ENCODE measurements around the gene FBXO15. TPM values are rescaled to one million over a fixed set of nuclear protein-coding genes. Genes with fewer than 3 reads are reported as not detected.

The FBXO15 gene
- total and polyA plus RNA-seq, 12 donors, result 0.93 to 8.7 (median 2.8) TPM

- H3K27ac ChIP-seq, result no peak overlapping the region
- peaks cover 17% of the 10 kb centered on the region for H3K27me3 ChIP-seq
- H3K9me3 ChIP-seq (replicated peaks in 1 of 3), result no peaks in the 10 kb centered on the region
- 59 to 82% (median 75%) methylated on average over 1 of the region's 1 CpG for WGBS, 4 donors
- no peak overlapping the region for H3K4me3 ChIP-seq
- no peak for DNase-seq
- H3K4me1 ChIP-seq (replicated peaks in 1 of 2), result no peaks in the 10 kb centered on the region
- TF ChIP-seq CTCF (IDR thresholded peaks at IDR 0.05) (no peak), POLR2A (IDR thresholded peaks at IDR 0.05) (no peak)
- intact Hi-C loops (cut with DNase I), result no loop called here
- no peaks in the 10 kb centered on the region for H3K36me3 ChIP-seq (replicated peaks in 1 of 2)
Observed at GRCh38 chr18:74178884-74179283, 31.2 kb upstream of the FBXO15 start.

- H3K27me3 ChIP-seq, result peaks cover 7% of the 10 kb centered on the region
- WGBS, 4 donors, result 58 to 71% (median 64%) methylated on average over 6 of the region's 6 CpGs
- no peak overlapping the region for H3K27ac ChIP-seq
- intact Hi-C loops (cut with DNase I), result no loop called here
- no peaks in the 10 kb centered on the region for H3K36me3 ChIP-seq (replicated peaks in 1 of 2)
- no peak for TF ChIP-seq POLR2A (IDR thresholded peaks at IDR 0.05)
- TF ChIP-seq CTCF (IDR thresholded peaks at IDR 0.05), result no peak
- H3K4me3 ChIP-seq, result no peak overlapping the region
- H3K4me1 ChIP-seq (replicated peaks in 1 of 2), result no peaks in the 10 kb centered on the region
- no peaks in the 10 kb centered on the region for H3K9me3 ChIP-seq (replicated peaks in 1 of 3)
- DNase-seq, result no peak
Observed at GRCh38 chr18:74175658-74176057, 28.0 kb upstream of the FBXO15 start.

GRCh38 chr18:74173434-74173750 is 25.8 kb upstream of the FBXO15 start:
- no peak overlapping the region for H3K4me3 ChIP-seq
- no peak for DNase-seq
- H3K27ac ChIP-seq, result no peak overlapping the region
- WGBS, 4 donors, result 82 to 88% (median 83%) methylated on average over 9 to 11 of the region's 11 CpGs
- intact Hi-C loops (cut with DNase I), result no loop called here
- no peaks in the 10 kb centered on the region for H3K36me3 ChIP-seq (replicated peaks in 1 of 2)
- TF ChIP-seq CTCF (IDR thresholded peaks at IDR 0.05) (no peak), POLR2A (IDR thresholded peaks at IDR 0.05) (no peak)
- H3K4me1 ChIP-seq (replicated peaks in 1 of 2), result no peaks in the 10 kb centered on the region
- H3K27me3 ChIP-seq, result peaks cover 16% of the 10 kb centered on the region
- no peaks in the 10 kb centered on the region for H3K9me3 ChIP-seq (replicated peaks in 1 of 3)

- H3K4me1 ChIP-seq (replicated peaks in 1 of 2), result no peaks in the 10 kb centered on the region
- H3K27ac ChIP-seq, result no peak overlapping the region
- no peaks in the 10 kb centered on the region for H3K9me3 ChIP-seq (replicated peaks in 1 of 3)
- H3K4me3 ChIP-seq, result no peak overlapping the region
- 80 to 86% (median 82%) methylated on average over 26 to 27 of the region's 27 CpGs for WGBS, 4 donors
- intact Hi-C loops (cut with DNase I), result no loop called here
- no peak for DNase-seq
- no peaks in the 10 kb centered on the region for H3K36me3 ChIP-seq (replicated peaks in 1 of 2)
- peaks cover 16% of the 10 kb centered on the region for H3K27me3 ChIP-seq
- TF ChIP-seq CTCF (IDR thresholded peaks at IDR 0.05) (no peak), POLR2A (IDR thresholded peaks at IDR 0.05) (no peak)
Observed at GRCh38 chr18:74172697-74173433, 25.2 kb upstream of the FBXO15 start.

Data from adrenal gland (tissue), 12 donors.